ENCODE measurements around the gene RNF144A. TPM values are rescaled to one million over a fixed set of nuclear protein-coding genes. Genes with fewer than 3 reads are reported as not detected.

RNF144A gene
- total RNA-seq, 1 donor from 2014 or later, result 36.4 TPM

DNA sequence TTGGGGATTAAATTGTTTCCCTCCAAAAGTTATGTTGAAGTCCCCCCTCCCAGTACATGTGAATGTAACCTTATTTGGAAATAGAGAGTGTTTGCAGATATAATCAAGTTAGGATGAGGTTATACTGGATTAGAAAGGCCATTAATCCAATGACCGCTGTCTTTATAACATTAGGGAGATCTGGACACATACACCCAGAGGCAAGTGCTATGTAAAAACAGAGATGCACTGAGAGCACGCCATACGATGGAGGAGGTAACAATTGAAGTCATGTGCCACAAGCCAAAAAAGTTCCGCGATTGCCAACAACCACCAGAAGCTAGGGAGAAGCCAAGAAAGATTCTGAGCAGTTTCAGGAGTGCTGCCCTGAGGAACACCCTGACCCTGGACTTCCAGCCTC lies 153.3 kb downstream of the RNF144A start:
- intact Hi-C loops (cut with micrococcal nuclease), result no loop called here

DNA sequence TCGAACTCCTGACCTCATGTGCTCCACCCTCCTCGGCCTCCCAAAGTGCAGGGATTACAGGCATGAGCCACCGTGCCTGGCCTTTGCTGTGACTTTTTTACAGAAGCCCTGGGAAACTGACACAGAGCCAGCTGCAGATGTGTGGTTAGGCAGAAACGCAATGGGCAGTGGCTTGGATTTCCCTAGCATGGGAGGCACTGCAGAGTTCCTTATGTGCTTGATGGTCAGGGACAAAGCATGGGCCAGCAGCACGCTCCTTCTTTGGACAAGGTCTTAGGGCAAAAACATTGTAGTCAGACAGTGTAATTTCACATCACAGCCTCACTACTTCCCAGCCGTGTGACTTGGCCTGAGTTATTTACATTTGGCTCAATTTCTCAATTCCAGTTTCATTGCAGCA lies 153.9 kb downstream of the RNF144A start:
- intact Hi-C loops (cut with micrococcal nuclease), result no loop called here

DNA sequence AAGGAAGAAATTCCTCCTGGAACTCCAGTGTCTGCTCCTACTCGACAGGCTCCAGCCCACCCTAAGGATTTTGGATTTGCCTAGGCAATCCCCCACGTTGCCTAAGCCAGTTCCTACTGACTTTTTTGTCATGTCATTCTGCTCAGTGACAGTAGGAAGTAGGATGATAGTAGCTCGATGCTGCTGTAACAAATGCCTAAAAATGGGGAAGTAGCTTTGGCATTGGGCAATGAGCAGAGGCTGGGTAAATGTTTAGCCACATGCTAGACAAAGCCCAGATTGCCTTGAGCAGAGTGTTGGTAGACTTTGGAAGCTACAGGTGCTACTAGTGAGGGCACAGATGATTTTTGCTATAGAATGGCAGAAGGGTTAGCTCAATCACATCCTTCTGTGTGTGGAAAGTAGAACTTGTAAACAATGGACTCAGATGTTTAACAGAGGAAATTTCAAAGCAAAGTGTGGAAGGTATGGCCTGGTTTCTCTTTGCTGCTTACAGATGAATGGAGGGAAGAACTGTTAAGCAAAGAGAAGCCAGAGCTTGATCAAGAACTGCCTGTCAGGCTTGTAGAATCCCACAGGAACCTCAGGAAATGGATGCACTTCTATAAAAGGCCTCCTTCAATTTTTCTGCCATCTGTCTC lies 154.8 kb downstream of the RNF144A start:
- intact Hi-C loops (cut with micrococcal nuclease), result no loop called here

DNA sequence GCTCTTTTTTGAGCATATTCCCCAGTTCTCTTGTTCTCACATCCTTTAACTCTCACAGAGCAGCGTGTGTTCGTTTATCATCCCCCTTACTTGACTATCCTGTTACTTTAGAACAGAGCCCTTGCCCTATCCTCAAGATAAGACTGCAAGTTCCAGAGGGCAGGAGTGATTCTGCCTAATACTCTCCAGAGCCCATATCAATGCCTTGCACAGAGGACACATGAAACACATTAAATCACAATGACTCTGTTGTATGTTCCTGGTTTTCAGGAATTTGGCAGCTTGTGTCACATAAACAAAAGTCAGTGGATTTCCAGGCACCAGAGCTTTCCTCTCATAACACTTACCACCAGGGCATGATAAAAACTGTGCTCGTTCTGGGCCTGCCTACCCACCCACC lies 156.7 kb downstream of the RNF144A start:
- intact Hi-C loops (cut with micrococcal nuclease), result no loop called here

DNA sequence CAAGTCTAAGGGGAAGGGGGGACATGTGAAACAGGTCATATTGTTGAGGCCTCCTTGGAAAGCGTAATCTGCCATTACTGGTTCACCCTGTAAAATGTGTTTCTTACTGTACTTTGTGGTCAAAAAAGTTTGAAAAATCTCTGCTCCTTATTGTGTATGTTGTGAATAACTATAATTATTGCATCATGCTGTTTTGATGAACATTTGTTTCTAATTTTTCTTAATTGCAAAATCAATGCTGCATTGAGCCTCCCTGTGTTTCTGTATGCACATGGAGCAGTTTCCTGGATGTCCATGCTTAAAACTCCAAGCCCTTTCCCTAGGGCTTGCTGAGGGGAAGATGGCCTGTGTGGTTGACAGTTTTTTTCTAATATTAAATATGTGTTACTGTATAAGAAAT lies 158.6 kb downstream of the RNF144A start:
- intact Hi-C loops (cut with micrococcal nuclease), result no loop called here

DNA sequence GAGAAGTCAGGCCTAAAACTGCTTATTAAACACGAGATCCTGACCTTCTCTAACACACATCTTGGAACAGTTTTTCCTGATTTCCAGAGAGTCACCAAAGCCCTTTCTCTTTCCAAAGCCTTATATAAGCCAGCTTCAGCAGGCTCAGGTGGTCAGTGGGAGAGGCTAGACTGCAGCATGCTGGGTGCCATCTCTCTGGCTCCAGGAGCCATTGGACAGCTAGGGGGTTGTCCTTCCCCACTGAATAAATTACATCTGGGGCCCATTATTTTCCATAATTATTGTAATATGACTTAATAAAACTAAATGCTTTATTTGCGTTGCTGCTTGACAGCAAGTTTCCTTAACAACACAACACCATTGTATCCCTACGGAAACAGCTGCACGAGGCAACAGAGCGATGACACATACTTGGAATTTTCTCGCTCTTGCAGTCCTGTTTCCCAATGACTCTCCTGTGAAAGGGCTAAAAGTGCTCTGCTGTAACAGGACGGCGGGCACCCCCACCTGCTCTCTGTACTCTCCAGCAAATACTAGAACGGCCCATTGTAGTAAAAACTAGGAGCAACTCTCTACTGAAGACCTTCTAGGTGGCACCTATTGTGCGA lies 160.6 kb downstream of the RNF144A start:
- intact Hi-C loops (cut with micrococcal nuclease), result no loop called here

DNA sequence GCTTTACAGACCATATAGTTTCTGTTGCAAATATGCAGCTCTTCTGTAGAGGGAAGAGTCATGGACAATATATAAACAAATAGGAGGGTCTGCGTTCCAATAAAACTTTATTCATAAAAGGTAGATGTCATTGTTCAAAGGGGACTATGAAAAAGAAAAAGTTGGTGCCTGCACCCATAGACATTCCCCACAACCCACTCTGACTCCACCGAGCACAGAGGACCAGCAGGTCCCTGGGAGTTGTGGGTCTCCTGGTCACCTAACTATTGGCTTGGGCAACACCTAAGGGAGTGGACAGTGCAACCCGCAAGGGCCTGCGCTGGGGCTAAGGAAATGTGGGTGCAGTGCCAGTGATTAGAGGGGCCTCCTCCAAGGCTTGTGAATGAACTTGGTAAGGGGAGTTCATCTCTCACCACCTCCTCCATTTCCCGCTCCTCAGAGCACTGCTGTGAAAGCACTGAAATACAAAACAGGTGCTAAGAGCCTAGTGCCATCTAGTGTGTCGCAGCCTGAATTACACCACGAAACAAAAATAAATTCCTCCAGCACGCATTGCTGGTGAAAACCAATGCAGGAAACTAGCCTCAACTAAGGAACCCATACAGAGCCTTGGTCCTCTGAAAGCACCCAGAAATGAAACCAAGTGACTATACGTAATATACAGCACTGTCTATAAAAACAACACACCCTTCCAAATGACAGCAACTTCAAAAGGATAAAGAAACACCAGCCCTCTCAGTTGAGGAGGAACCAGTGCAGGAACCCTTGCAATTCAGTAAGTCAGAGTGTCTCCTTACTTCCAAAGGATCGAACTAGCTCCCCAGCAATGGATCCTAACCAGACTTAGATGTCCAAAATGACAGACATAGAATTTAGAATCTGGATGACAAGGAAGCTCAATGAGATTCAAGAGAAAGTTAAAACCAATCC lies 166.6 kb downstream of the RNF144A start:
- intact Hi-C loops (cut with micrococcal nuclease), result loop anchor here (1.0 kb wide), 1 partner anchor 258 kb away; no protein-coding TSS in a partner anchor

DNA sequence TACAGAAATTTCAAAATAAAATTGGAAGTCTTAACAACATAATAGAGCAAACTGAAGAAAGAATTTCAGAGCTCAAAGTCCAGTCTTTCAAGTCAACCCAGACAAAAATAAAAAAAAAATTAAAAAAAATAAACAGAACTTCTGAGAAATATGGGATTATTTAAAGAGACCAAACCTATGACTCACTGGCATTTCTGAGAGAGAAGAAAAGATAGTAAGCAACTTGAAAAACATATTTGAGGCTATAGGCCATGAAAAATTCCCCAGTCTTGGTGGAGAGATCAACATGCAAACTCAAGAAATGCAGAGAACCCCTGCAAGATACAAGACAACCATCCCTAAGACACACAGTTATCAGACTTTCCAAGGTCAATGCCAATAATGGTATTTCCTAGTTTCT lies 167.4 kb downstream of the RNF144A start:
- intact Hi-C loops (cut with micrococcal nuclease), result loop anchor here (1.0 kb wide), 1 partner anchor 258 kb away; no protein-coding TSS in a partner anchor

DNA sequence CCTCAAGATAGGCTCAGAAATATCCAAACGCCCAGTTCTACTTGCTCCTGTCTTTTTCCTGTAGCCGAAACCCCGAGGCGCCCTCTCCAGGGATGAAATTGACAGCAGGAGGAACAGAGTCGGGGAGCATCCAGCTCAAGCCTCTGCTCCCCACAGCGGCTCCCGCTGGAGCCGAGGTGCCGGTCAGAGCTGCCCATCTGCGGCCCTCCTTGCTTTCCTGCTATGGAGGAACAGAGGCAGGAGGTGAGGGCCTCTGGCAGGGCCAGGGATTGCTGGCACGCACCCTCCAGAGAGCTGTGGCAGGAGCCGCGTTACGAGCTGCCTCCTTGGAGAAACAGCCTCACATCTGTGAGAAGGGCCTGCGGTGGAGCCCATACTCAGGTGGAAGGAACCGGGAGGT lies 172.1 kb downstream of the RNF144A start:
- intact Hi-C loops (cut with micrococcal nuclease), result no loop called here

DNA sequence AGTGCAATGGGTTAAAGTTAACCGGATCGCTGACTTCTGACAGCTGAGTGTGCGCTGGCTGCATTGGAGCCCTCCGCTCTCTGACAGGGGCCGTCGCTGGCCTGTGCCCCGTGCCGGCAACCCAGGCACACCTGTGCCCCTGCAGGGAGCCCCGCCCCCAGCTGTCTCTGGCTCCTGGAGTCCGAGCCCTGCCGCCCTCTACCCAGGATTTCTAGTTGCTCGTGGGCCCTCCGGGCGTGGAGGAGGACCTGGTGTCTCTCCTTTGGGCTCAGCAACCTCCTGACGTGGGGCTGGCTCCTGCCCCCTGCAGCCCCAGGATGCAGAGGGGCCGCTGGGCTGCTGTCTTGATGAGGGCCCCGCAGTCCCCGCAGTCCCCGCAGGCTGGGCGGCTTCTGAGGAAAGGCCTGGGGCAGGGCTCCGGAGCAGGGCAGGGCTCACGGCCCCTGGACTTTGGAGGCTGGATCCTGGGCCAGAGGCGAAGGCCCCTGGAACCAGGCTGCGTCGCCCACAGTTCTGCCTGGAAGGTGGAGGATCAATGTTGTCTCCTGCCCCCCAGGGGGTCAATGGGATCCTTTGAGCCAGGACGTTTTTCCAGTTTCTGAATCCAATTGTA lies 172.8 kb downstream of the RNF144A start:
- intact Hi-C loops (cut with micrococcal nuclease), result no loop called here

DNA sequence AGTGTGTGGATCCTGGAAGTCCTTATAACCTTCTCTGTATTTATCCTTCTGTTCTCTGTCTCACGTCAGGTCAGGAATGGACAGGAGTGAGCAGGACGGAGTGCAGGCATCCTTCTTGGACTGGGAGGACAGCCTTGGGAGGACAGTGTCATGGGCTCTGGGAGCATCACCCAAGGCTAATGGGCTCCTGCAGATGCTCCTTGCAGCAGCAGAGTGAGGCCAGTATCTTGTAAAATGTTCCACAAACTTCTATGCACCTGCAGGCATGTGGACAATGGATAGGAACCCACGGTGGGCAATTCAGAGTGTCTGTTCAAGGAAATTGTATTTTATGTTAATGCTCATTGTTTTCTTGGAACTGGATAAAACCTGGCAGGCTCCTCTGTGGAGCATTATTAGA lies 176.2 kb downstream of the RNF144A start:
- intact Hi-C loops (cut with micrococcal nuclease), result no loop called here

Other genes starting within 250 kb of the RNF144A start
- 47.0 and 48.5 TPM in 2 replicates for gene CMPK2, start 51.5 kb upstream of the RNF144A start, total RNA-seq
- 34.2 and 35.0 TPM in 2 replicates for gene RSAD2, start 39.6 kb upstream of the RNF144A start, total RNA-seq

Measured in T-helper 2 cell treated with Interferon-gamma antibody and Interleukin-4, amounts not matched to agents 100 ng/mL and 5 ng/mL, for 36 hours (primary cell).